ENCODE data around the gene BMPER.

GRCh38 chr7:33971106-33971505 lies 65.8 kb downstream of the BMPER start:
- TF ChIP-seq, protein P1, sequence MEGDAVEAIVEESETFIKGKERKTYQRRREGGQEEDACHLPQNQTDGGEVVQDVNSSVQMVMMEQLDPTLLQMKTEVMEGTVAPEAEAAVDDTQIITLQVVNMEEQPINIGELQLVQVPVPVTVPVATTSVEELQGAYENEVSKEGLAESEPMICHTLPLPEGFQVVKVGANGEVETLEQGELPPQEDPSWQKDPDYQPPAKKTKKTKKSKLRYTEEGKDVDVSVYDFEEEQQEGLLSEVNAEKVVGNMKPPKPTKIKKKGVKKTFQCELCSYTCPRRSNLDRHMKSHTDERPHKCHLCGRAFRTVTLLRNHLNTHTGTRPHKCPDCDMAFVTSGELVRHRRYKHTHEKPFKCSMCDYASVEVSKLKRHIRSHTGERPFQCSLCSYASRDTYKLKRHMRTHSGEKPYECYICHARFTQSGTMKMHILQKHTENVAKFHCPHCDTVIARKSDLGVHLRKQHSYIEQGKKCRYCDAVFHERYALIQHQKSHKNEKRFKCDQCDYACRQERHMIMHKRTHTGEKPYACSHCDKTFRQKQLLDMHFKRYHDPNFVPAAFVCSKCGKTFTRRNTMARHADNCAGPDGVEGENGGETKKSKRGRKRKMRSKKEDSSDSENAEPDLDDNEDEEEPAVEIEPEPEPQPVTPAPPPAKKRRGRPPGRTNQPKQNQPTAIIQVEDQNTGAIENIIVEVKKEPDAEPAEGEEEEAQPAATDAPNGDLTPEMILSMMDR (conservative IDR thresholded peaks at IDR 0.05 in 1 of 2, IDR thresholded peaks at IDR 0.05 in 1 of 2; ENCODE audit: extremely low read depth in 1 of 2, insufficient read depth in 1 of 2, low read depth in 1 of 2, low read length in 2 of 2): no peak
- TF ChIP-seq EZH2 (IDR thresholded peaks at IDR 0.05; ENCODE audit: borderline replicate concordance, low read length): no peak

Measured in mammary epithelial cell (primary cell).